T1000 (cell line): Measurements from ENCODE around the gene VEPH1.

Source experiments
- DNase-seq: peaks from one replicate; lab custom pipeline; 2025; ENCODE audit warnings: mixed read lengths; lab: John Stamatoyannopoulos, UW

Gene VEPH1

DNA sequence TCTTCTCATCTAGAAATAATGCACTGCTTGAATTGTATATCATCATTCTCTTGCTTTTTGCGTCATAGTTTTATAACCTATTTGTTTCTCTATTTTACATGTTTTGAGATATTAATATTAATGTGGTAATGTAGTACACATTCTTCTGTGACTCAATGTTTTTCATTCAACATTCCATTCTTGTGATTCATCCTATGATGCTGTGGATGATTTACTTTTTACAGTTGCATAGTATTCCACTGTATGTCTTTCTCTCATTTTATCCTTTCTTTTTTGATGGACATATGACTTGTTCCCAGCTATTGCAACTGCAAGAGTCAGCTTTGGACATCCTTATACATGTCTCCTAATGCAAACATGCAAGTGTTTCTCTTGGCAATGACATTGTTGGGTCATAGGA, 20.6 kb upstream of the VEPH1 start:
- DNase-seq = no peak

DNA sequence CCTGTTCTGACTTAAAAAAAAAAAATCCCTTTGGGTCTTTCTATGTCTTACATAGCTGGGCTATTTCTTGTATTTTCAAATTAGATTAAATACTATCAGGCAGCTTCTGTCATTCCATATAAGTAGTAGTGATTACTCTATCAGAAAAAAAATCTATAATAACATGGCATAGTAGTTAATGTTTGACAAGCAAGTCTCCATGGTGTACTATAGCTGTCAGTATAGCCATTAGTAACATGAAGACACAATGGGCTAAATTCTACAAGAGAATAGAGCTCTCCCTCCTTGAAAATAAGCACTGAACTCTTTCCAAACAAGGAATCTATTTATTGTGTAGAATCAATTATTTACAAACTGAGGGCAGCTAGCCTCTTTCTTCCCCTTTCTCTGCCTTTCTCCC, 19.4 kb upstream of the VEPH1 start:
- DNase-seq = no peak

DNA sequence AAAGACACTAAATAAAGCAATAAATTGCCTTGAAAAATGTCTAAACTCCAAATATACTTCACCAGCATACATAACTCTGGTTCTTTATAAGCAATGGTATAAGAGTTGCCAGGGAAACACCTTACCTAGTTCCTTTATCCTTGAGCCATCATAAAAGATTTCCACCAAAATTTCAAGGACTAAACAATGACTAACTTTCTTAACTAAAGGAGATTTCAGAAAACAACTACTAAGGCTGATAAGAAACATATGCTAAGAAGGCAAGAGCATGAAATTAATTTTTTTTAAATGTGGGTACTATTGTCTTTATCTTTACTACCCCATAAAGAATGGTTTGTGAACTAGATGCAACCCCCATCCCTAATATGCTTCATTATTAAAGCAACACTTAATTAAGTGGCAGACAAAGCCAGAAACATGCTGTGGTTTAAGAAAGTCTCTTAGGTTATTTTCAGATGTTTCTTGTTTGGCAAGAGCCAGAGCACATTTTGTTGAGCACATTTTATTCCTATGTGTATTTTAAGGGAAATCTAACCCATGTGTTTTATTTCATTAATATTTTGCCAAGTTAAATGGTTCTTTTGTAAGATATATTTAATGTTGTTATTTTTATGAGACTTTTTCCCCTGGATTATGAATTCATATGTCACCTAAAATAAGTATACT, 17.4 kb upstream of the VEPH1 start:
- no peak for DNase-seq

DNA sequence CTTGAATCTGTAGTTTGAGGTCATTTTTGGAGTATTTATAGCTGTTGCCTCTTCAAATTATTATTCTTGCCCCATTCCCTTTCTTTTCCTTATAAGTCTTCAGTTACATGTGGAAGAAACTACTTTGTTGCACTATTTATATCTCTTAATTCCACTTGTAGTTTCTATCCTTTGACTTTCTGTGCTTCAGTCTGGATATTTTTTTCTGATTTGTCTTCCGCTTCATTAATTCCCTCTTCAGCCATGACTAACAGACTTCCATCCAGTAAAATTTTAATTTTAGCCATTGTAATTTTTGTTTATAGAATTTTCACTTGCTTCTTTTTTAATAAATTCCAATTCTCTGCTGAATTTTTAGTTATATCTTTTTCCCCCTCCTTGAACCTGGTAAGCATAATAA, 15.7 kb upstream of the VEPH1 start:
- no peak for DNase-seq

DNA sequence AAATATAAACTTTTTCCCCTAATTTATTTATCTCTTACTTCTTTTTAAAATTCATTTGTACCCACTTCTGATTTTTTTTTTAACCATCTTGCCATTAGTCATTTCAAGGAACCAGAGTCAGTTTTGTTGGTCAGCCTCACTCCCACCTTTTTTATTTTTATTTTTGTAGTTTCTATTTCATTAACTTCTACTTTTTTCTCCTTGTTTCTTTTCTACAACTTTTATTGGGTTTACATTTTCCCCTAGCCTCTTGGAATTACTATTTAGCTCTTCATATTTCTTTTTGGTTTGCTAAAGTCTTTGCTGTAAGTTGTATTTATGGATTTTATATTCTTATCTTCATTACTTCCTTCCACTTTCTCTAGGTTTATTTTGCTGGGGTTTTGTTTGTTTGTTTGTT, 13.7 kb upstream of the VEPH1 start:
- no peak for DNase-seq

DNA sequence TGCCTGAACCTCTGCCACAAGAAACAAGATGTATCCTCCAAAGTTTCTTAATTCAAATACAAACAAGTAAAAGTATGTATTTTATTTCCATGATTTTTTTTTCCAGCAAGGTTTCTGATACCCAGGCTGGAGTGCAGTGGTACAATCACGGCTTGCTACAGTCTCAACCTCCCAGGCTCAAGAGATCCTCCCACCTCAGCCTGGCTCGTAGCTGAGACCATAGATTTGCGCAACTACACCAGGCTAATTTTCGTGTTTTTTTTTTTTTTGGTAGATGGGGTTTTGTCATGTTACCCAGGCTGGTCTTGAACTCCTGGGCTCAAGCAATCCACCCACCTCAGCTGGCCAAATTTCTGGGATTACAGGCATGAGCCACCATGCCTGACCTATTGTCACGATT, 12.2 kb upstream of the VEPH1 start:
- DNase-seq = no peak

DNA sequence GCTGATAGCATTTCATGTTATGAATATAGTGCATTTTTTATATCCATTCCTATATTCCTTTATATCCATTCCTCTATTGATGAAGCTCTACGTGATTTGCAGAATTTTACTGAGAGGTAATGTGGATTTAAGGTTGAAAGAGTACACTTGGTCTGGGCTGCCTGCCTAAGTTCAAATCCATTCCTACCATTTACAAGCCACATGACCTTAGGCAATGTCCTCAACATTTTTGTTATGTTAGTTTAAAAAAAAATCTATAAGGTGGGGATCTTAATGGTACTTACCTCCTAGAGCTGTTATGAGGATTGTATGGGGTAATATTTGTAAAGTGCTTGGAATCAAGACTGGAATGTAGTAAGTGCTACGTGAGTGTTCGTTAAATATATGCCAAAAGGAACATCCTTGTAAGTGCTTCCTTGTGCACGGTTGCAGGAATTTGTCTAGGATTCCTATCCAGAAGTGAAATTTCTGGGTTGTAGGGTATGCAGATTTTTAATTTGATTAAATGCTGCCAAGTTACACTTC, 11.2 kb upstream of the VEPH1 start:
- no peak for DNase-seq

DNA sequence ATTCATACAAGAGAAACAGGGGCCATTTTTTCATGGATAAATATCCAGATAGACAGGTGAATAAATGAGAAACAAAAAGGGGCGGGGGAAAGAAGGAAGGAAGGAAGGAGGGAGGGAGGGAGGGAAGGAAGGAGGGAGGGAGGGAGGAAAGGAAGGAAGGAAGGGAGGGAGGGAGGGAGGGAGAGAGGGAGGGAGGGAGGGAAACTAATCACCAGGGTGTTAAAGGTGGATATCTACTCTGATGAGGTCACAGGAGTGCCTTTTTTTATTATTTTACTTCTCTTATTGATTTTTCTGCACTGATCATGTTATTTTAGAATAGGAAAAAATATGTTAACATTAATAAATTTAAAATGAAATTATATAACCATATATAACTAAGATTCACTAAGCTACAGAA, 10.4 kb upstream of the VEPH1 start:
- no peak for DNase-seq

DNA sequence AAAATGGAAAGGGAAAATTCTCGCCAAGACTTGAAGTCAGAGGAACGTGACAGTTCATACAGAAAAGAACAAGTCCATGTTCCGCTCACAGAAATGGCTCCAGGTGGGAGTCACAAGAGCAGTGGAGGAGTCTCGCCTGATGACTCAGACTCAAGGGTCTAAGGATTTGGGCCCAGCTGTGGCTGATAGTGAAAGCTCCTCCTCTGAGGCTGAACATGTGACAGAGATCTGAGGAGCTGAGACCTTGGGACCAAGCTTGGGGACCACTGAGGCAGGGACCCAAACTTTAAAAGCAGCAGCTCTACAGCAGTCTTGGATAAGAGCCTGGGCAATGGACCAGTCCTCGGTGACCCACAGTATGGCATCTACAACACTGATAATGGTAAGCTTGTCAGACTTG, 9.3 kb upstream of the VEPH1 start:
- DNase-seq = no peak

DNA sequence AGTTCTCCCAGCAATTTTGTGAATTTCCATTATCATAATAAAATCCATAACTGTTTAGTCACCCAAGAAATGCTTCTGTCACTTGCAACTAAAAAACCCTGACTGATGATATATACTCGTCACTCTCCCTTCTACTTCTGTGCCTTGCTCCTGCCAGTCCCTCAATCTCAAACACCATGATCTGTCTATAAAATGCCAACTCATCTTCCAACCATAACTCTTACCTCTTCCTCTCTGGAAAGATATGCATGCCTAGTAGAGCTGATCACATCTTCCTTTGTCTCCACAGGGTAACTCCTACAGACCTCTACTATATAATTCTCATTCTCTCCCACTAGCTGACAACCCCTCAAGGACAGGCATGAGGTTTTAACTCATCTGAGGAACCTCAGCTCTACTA, 5.2 kb upstream of the VEPH1 start:
- no peak for DNase-seq

DNA sequence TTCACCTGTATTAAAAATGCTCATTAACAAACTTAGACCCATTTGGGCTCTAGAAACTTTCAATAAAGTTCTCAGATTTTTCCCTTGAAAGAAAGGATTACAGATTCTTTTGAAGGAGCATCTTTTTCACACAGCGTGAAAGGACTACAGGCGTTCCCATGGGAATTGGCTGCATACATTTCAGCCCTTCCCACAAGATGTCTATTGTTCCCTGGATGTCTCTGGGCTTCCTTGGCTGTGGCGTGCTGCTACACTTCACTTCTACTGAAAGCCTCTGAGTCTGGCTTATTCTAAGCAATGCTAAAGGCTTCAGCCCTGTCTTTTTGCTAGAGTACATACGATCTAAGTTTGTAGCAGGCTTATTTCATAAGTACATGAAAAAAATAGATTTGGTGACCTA, 1.4 kb downstream of the VEPH1 start:
- no peak for DNase-seq

DNA sequence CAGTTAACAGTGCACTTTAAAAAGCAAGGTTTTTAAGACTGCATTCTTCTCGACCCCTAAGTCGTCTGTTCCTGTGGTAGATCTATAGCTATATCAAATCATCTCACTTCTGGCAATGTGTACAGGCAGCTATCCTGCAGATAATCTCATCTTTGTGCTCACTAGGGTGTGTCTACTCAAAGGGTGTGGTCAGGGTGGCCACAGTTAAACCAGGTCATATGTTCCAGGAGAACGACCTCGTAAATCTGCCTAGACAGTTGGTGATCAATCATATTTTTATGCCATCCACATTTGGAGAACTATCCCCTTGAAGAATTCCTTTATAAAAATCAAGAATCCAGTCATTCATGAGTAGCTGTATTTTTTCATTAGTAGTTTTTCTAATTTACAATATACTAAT, 3.0 kb downstream of the VEPH1 start:
- DNase-seq = no peak

DNA sequence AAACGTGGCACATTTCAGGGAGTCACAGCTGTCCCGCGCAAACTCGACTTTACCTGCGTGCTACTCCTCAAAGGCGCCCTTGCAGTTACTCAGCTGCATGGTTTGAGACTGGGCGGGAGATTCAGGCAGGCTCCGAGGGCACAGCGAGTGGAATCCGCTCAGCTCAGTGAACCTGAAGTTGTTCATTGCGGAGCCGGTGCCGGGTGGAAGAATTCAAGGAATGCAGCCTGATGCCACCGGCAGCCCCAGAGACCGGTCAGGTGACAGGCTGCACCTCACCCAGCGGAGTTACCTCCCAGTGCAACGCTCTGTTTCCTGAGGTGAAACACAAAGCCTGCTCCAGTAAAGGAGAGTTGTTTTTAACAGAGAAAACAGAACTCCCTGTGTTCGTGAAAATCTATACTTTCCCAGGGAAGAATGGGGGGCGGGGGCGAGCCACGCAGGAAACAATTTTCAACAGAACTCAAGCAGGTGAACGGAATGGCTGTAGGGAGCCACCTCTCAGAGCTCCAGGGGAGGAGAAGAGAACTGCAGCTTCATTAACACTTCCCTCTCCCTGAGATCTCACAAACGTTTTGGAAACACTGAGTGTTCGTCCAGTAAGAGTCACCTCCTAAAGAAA, 3.8 kb downstream of the VEPH1 start:
- DNase-seq = no peak

DNA sequence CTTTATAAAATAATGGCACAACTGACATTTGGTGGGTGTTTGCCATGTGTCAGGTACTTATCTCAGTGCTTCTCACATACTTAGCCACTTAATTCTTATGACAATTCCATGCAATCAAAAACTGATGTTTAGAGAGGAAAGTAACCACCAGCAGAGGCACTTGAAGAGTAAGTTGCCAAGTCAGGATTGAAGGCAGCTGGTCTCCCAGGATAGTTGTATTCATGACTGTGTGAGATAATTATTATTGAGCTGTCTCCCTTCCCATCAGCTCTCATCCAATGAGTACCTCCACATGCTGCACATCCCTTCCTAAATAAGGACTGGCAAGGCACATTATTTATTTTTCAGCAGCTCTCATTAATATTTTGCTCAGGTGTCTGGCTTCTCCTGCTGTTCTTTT, 4.8 kb downstream of the VEPH1 start:
- no peak for DNase-seq

DNA sequence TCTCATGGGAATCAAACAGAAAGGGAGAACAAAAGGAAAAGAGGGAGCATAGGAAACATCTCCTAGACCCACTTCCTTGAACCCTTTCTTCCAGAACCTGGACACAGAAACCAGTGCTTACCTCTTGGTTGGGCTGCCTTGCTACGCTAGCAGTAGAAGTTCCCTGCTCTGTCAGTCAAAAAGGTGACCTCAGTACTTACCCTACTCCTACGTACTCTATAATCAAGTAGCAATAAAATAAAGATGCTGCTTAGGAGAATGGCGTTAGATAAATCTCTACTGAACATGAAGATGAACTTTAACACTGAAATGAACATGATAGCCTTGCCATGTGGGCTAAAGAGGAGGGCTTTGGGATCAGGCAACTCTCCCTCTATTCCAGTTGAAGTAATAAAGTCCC, 7.4 kb downstream of the VEPH1 start:
- no peak for DNase-seq

DNA sequence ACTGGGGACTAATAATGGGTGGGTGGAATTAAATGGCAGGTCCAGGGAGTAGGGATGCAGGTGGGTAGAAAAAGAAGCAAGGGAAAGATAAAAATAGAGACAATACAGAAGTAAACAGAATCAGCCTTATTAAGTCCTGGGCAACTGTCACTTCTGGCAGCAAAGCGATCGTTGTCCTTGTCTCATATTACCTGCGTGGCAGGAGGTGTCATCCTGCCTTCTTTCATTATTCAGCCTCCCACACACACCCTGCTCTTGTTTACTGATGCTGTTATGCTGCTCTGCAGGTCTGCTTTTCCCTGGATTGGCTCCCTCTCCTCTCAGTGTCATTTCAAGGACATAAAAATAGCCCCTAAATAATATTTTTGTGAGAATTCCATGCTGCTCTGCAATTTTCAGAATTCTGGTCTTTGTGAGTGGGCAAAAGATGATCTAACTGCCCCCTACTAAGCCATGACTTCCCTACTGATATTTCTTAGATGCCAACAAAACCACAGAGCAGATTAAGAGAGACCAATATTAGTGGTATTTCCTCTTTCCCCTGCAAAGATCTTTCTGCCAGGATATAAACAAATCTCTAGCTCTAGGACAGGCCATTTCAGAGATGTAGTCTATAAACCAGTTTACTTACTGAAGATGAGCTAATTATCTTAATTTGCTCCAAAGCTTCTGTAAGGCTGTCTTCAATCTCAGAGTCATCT, 8.5 kb downstream of the VEPH1 start:
- DNase-seq = no peak

DNA sequence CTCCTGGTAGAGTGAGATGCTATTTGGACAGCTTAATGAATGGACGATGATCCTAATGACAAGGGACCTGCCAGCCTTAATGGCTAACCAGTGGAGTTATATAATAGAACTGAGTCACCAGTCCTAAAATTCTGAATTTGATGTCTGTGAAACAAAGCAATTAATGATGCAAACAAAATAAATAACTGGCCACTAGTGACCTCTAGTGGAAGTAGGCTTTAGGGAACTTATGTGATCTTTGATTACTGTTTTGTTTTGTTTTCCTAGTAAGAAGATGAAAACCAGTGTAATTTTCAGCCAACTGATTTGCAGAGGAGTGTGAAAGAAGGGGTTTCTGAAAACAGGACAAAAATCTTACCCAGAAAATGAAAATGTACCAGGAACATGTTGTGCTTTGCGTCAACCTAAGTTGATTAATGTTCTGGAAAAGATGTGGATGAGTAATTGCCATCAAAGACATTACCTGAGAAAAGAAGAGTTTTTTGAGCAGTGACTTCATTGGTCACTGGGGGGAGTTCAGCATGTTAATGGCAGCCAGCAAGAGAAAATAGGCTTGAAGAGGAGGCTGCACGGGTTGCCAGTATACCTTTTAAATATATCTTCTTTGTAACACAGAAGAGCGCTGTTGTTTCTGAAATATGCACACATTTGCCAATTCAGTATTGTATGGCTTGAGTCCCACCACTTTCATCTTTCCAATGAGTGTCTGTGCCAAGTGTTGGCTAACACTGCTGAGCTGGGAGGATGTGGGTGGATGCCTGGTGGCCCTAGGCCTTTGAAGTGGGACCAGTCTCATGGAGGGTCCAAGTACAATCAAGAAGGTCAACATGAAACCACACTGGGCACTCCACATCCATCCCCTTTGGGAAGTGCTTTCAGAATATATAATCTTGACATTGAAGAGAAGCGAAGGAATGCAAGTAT, 9.3 kb downstream of the VEPH1 start:
- no peak for DNase-seq

DNA sequence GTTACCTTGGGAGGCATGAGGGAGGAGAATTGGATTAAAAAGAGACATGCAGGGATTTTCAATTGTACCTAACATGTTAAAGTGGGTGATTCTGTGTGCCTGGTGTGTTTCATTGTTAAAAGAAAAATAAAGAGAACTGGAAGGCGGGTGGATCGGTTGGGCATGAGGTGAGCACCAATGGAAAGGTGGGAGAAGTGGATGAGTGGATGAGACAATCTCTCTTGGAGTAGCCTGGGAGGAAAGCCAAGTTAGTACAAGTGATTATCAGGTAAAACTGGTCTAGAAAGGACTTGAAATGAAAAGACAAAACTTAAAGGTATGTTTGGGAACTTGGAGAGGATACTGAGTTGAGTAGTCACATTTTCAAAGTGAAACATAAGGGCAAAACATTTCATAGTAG, 12.1 kb downstream of the VEPH1 start:
- no peak for DNase-seq

DNA sequence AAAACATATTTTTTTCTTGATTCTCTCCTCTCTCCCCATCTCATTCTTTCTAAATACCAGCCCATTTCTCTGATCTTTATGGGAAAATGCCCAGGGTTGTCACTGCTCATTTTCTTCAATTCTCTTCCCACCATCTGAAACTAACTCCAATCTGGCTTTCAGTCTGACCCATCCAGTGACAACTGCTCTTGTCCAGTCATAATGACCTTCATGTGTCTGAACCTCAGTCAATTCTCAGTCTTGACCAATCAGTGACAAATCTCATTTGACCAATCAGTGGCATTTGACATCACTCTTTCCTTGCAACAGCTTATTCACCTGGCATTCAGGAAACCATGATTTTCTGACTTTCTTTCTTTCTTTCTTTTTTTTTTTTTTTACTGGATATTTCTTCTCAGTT, 15.1 kb downstream of the VEPH1 start:
- no peak for DNase-seq

DNA sequence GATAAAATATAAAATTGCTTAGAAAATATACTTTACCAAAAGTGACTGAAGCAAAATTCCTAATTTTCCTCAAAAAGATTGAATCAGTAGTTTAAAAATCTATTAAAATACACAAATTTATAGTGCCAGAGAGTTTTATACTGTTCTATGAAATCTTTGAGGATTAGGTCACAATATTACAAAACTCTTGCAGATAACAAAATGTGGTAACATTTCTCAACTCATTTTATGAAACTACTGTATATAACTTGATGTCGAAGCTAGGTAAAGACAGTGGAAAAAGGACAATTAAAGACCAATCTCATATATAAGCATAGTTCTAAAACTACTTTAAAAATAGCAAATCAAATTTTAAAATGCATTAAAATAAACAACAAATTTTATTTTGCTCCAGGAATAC, 15.9 kb downstream of the VEPH1 start:
- DNase-seq = no peak

DNA sequence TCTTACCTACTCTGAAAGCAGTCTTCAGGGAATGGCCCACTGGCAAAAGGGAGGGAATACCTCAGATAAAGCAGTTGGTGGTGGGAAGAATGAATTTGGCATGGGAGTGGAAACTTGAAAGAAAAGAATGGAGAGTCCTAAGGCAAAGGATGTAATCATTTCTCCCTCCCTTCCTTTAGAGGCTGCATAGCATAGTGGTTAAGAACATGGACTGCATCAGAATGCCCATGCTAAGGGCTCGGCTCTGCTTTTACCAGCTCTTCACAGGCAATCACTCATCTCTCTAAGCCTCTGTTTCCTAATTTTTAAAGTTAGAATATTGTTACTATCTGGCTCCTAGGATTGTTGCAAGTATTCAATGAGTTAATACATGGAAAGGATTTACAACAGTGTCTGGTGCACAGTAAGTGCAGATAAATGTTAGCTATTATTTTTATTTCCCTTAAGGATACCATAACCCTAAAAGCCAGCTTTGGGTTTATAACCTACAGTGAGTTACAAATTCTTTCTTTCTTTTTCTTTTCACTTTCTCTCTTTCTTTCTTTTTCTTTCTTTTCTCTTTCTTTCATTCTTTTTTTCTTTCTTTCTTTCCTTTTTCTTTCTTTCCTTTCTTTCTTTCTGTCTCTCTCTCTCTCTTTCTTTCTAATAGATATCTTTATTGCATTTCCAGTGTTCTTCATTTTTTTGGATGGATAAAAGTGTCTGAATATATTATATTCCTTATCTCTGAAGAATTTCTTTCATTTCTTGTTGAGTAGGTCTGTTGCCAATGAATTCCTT, 23.6 kb downstream of the VEPH1 start:
- DNase-seq = no peak

DNA sequence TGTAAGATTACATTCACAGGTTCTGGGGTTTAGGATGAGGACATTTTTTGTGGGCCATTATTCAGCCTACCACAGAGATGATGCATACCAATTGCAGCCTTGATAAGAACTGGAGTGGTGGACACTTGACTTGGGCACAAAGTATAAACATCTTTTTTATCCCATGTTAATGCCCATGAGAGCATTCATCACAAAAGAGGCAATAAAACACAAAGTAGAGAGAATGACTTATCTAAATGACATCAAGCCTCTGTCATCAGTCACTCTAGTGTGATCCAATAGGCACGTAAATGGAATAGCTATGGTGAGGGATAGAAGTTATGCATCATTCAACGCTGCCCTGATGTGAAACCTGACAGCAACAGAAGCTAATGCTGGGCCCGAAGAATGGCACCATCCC, 25.8 kb downstream of the VEPH1 start:
- no peak for DNase-seq
